CD4-positive, alpha-beta T cell (primary cell): Measurements from ENCODE around the gene DYNLRB1. TPM values are rescaled to one million over a fixed set of nuclear protein-coding genes. Genes with fewer than 3 reads are reported as not detected.

Experiments
- ATAC-seq: fragments of 200-7000 bp; cut with Tn5 transposase; one replicate; pipeline ENCODE4 v1.10.0; 2022; ENCODE audit warnings: mild to moderate bottlenecking; ENCODE audit not compliant: poor library complexity
- CTCF ChIA-PET: fragments of 350-600 bp; sonication (Branson Sonifier 250); formaldehyde crosslinking; loops from one replicate; lab custom pipeline; 2021; ENCODE audit warnings: antibody characterized with exemption, inconsistent platforms; lab: Charles Lee
- POLR2A ChIA-PET: fragments of 350-600 bp; sonication (Branson Sonifier 250); formaldehyde crosslinking; loops from one replicate; lab custom pipeline; 2021; ENCODE audit warnings: antibody characterized with exemption, inconsistent platforms; lab: Charles Lee
- DNase-seq, 14 experiments: peaks; one replicate each; pipeline ENCODE4 v3.0.0-alpha.2; 2013 to 2020; ENCODE audit warnings: mixed read lengths in 2 of 14
- H3K27ac ChIP-seq, 2 donors: one replicate each; pipeline versions ENCODE4 v1.5.1 to v1.7.0; 2013; ENCODE audit warnings: low read length in 2 of 2, low read depth in 1 of 2, mild to moderate bottlenecking in 1 of 2
- H3K27me3 ChIP-seq, 2 experiments: 1 replicate in 1 of 2; 2 replicates in 1 of 2; pipeline versions ENCODE4 v1.6.1 to v1.7.0; 2013; ENCODE audit warnings: low read length in 2 of 2, control low read depth in 1 of 2, mild to moderate bottlenecking in 1 of 2, moderate library complexity in 1 of 2; ENCODE audit not compliant: insufficient read depth in 2 of 2, control insufficient read depth in 1 of 2
- H3K36me3 ChIP-seq: one replicate; pipeline ENCODE4 v1.6.1; 2013; ENCODE audit warnings: low read length, control low read depth; ENCODE audit not compliant: insufficient read depth
- H3K4me1 ChIP-seq: one replicate; pipeline ENCODE4 v1.6.1; 2013; ENCODE audit warnings: low read length, control low read depth; ENCODE audit not compliant: insufficient read depth
- H3K4me3 ChIP-seq: one replicate; pipeline ENCODE4 v1.5.1; 2013; ENCODE audit warnings: mild to moderate bottlenecking, low read length, moderate library complexity
- H3K9me3 ChIP-seq, 2 experiments: 1 replicate in 1 of 2; 2 replicates in 1 of 2; pipeline versions ENCODE4 v1.6.1 to v1.7.0; 2013; ENCODE audit warnings: low read length in 2 of 2, mild to moderate bottlenecking in 2 of 2, control low read depth in 1 of 2, moderate library complexity in 1 of 2; ENCODE audit not compliant: control insufficient read depth in 1 of 2, insufficient read depth in 1 of 2
- H3K27ac Mint-ChIP-seq: one replicate; pipeline ENCODE4 v1.8.0; 2020; ENCODE audit warnings: mixed read lengths
- H3K27me3 Mint-ChIP-seq: one replicate; pipeline ENCODE4 v1.8.0; 2021; ENCODE audit warnings: mixed read lengths
- H3K36me3 Mint-ChIP-seq: one replicate; pipeline ENCODE4 v1.8.0; 2021; ENCODE audit warnings: low read depth, mixed read lengths
- H3K4me1 Mint-ChIP-seq: one replicate; pipeline ENCODE4 v1.8.0; 2021; ENCODE audit warnings: low read depth, mixed read lengths
- H3K4me3 Mint-ChIP-seq: one replicate; pipeline ENCODE4 v1.8.0; 2020; ENCODE audit warnings: mild to moderate bottlenecking, mixed read lengths
- H3K9me3 Mint-ChIP-seq: one replicate; pipeline ENCODE4 v1.8.0; 2020; ENCODE audit warnings: mixed read lengths
- CTCF ChIP-seq: fragments of 200-600 bp; IDR thresholded peaks from one replicate; pipeline ENCODE4 v1.8.0; 2022; ENCODE audit warnings: antibody characterized with exemption, mild to moderate bottlenecking
- intact Hi-C, 2 experiments: fragments of 100-400 bp; cut with DNase I in 1 of 2; cut with micrococcal nuclease in 1 of 2; formaldehyde crosslinking; loops; one replicate each; pipeline versions ENCODE4 v1.15.1 to v1.9.0; 2023 to 2025; cut with DNase I, micrococcal nuclease
- total RNA-seq, 174 experiments: library from RNA in 2 of 174; stranded (reverse) in 2 of 174; gene quantifications; one replicate each; pipeline ENCODE4 v1.2.3 and lab custom pipeline; 2021 to 2026

DYNLRB1 gene
- total RNA-seq, 2 experiments from 2014 or later, result 38.3 to 40.3 TPM

GRCh38 chr20:34578521-34578920 lies 62.3 kb downstream of the DYNLRB1 start:
- ATAC-seq (no peak), DNase-seq (no peak)
- H3K36me3 ChIP-seq, result peaks cover 18% of the 10 kb centered on the region
- Mint-ChIP-seq H3K27me3 (no peaks in the 10 kb centered on the region), H3K4me3 (no peak overlapping the region), H3K4me1 (peaks cover 22% of the 10 kb centered on the region), H3K9me3 (no peaks in the 10 kb centered on the region), H3K27ac (no peak overlapping the region), H3K36me3 (peaks cover 64% of the 10 kb centered on the region)
- intact Hi-C loops, result no loop called here
- CTCF ChIA-PET, result no interaction called here
- no peaks in the 10 kb centered on the region for H3K9me3 ChIP-seq
- TF ChIP-seq CTCF, result no peak
- no peak overlapping the region for H3K27ac ChIP-seq
- no peaks in the 10 kb centered on the region for H3K27me3 ChIP-seq
- H3K4me1 ChIP-seq, result peaks cover 19% of the 10 kb centered on the region
- H3K4me3 ChIP-seq, result no peak overlapping the region
- POLR2A ChIA-PET, result no interaction called here

- Histone ChIP-seq H3K4me1 (peaks cover 19% of the 10 kb centered on the region), H3K36me3 (peaks cover 22% of the 10 kb centered on the region), H3K27ac (no peak overlapping the region), H3K9me3 (no peaks in the 10 kb centered on the region), H3K4me3 (no peak overlapping the region), H3K27me3 (no peaks in the 10 kb centered on the region)
- no peaks in the 10 kb centered on the region for H3K9me3 Mint-ChIP-seq
- H3K4me1 Mint-ChIP-seq, result peaks cover 22% of the 10 kb centered on the region
- H3K36me3 Mint-ChIP-seq, result peaks cover 63% of the 10 kb centered on the region
- no peak for ATAC-seq
- intact Hi-C loops, result no loop called here
- CTCF ChIA-PET, result no interaction called here
- H3K4me3 Mint-ChIP-seq, result no peak overlapping the region
- H3K27ac Mint-ChIP-seq, result peak overlapping the region; percentile 80
- POLR2A ChIA-PET, result interaction anchor here (1.0 kb wide), 1 partner anchor 17 kb away, joined by 3 read pairs; no protein-coding TSS in a partner anchor
- no peak for DNase-seq
- no peak for TF ChIP-seq CTCF
- H3K27me3 Mint-ChIP-seq, result no peaks in the 10 kb centered on the region
Observed at GRCh38 chr20:34579191-34579978, 63.2 kb downstream of the DYNLRB1 start.

GRCh38 chr20:34579979-34580940 lies 64.0 kb downstream of the DYNLRB1 start:
- Mint-ChIP-seq H3K4me3 (no peak overlapping the region), H3K9me3 (no peaks in the 10 kb centered on the region), H3K4me1 (peaks cover 22% of the 10 kb centered on the region), H3K36me3 (peaks cover 61% of the 10 kb centered on the region), H3K27me3 (no peaks in the 10 kb centered on the region), H3K27ac (peak overlapping the region; percentile 80)
- Histone ChIP-seq H3K36me3 (peaks cover 24% of the 10 kb centered on the region), H3K27ac (peak overlapping the region; percentile 8 to 70), H3K4me1 (peaks cover 19% of the 10 kb centered on the region), H3K4me3 (no peak overlapping the region), H3K27me3 (no peaks in the 10 kb centered on the region), H3K9me3 (no peaks in the 10 kb centered on the region)
- no peak for TF ChIP-seq CTCF
- CTCF ChIA-PET, result no interaction called here
- peak; percentile 69 for ATAC-seq
- POLR2A ChIA-PET, result interaction anchor here (1.0 to 1.3 kb wide), 2 partner anchors 18 to 64 kb away, joined by 3 to 4 read pairs; partner anchors contain the start of gene DYNLRB1
- intact Hi-C loops, result no loop called here
- peak in 3 of 14 experiments; percentile 29 to 57 (median 35) for DNase-seq
